Measurements from ENCODE around the gene CISTR.

Gene CISTR

DNA sequence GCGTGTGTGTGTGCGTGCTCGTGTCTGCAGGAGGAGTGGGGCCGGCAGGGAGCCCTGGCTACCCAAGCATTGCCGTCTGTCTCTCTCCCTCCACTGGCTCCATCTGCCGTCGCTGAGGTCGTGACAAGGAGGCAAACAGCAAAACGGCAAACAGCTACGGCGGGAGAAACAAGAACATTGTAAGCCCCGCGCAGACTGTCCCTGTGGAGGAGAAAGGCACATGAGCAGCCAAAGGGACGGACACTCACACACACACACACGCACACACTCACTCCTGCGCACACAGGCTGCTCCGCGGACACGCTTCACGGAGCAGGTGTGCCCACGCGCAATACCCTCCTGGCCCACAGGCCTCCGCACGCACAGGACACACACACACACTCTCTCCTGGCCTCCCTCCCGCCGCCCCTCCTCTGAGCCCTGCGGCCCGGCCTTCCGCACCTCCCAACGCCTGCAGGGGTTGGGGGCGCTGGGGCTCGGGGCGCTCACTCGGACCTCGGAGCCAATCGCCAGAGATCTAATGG, 905 bp downstream of the CISTR start:
- H2AFZ ChIP-seq (ENCODE audit: low read length): no peak overlapping the region
- no peaks in the 10 kb centered on the region for H3K79me2 ChIP-seq (ENCODE audit: insufficient read depth, low read length)
- H3K27ac ChIP-seq (ENCODE audit: low read depth, low read length, poor library complexity, severe bottlenecking): peak overlapping the region; percentile 94
- H3K4me2 ChIP-seq (ENCODE audit: low read length): peak overlapping the region; percentile 76
- no peak for TF ChIP-seq EZH2 (IDR thresholded peaks at IDR 0.05; ENCODE audit: borderline replicate concordance, low read length)
- TF ChIP-seq, protein P1, sequence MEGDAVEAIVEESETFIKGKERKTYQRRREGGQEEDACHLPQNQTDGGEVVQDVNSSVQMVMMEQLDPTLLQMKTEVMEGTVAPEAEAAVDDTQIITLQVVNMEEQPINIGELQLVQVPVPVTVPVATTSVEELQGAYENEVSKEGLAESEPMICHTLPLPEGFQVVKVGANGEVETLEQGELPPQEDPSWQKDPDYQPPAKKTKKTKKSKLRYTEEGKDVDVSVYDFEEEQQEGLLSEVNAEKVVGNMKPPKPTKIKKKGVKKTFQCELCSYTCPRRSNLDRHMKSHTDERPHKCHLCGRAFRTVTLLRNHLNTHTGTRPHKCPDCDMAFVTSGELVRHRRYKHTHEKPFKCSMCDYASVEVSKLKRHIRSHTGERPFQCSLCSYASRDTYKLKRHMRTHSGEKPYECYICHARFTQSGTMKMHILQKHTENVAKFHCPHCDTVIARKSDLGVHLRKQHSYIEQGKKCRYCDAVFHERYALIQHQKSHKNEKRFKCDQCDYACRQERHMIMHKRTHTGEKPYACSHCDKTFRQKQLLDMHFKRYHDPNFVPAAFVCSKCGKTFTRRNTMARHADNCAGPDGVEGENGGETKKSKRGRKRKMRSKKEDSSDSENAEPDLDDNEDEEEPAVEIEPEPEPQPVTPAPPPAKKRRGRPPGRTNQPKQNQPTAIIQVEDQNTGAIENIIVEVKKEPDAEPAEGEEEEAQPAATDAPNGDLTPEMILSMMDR (IDR thresholded peaks at IDR 0.05; ENCODE audit: low read length): no peak
- peak overlapping the region; percentile 66 for H3K4me3 ChIP-seq (ENCODE audit: low read depth, low read length, poor library complexity, severe bottlenecking)
- H4K20me1 ChIP-seq (ENCODE audit: insufficient read depth, low read length): no peaks in the 10 kb centered on the region
- 0 out of 2 replicates have a peak, but pooled peaks cover 9% of the 10 kb centered on the region for H3F3A ChIP-seq (ENCODE audit: insufficient read depth, low read length)
- H3K9me2 ChIP-seq (ENCODE audit: low read depth, low read length): no peaks in the 10 kb centered on the region
- H3K27me3 ChIP-seq (ENCODE audit: insufficient read depth, low read length): no peaks in the 10 kb centered on the region
- H3K4me1 ChIP-seq (ENCODE audit: insufficient read depth, low read length, severe bottlenecking): peaks cover 61% of the 10 kb centered on the region
- no peaks in the 10 kb centered on the region for H3K9me3 ChIP-seq (ENCODE audit: low read length)
- H3K9ac ChIP-seq (ENCODE audit: low read length): peak overlapping the region; percentile 75
- no peaks in the 10 kb centered on the region for H3K36me3 ChIP-seq (ENCODE audit: insufficient read depth, low read length)

DNA sequence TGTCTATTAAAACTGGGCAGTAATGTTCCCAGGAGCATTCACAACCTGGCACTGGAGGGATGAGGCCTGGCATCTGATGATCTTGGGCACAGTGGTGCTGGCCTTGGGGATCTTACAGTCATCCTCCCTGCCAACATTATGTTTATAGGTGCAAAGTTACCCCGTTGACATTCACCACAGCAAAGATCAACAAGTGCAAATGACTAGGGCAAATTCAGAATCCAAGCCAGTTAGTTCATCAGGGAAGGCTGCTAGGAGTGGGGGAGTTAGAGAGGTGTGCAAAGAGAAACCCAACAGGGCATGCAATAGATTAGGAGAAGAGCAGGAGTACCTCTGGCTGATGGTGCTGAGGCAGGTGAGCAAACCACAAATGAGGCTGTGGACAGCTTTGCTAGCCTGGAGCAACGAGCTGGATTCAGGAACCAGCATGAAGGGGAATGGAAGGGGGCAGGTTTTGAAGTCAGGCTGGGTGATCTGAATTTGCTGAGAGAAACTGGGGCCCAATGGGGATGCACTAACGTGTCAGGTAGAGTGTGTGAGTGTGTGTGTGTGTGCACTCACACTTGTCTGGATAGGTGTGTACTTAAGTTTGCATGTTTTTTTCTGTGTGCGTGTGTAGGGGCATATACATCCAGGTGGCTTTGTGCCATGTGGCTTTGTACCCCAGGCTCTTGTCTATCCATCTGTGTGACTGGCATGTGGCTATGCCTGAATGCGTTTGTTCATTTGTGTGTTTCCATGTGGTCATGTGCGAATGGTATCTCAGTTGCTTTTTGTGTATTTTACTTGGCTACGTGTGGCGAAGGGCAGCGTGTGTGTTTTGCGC, 1.6 kb downstream of the CISTR start:
- Histone ChIP-seq H3K36me3 (ENCODE audit: insufficient read depth, low read length) (no peaks in the 10 kb centered on the region), H4K20me1 (ENCODE audit: insufficient read depth, low read length) (no peaks in the 10 kb centered on the region), H3K4me1 (ENCODE audit: insufficient read depth, low read length, severe bottlenecking) (peaks cover 54% of the 10 kb centered on the region), H3K27me3 (ENCODE audit: insufficient read depth, low read length) (no peaks in the 10 kb centered on the region), H3K9me3 (ENCODE audit: low read length) (no peaks in the 10 kb centered on the region), H2AFZ (ENCODE audit: low read length) (no peak overlapping the region), H3F3A (ENCODE audit: insufficient read depth, low read length) (0 out of 2 replicates have a peak, but pooled peaks cover 9% of the 10 kb centered on the region), H3K9ac (ENCODE audit: low read length) (peak overlapping the region; percentile 75; the same call in 1 of the 2 replicates), H3K4me2 (ENCODE audit: low read length) (peak overlapping the region; percentile 76), H3K79me2 (ENCODE audit: insufficient read depth, low read length) (no peaks in the 10 kb centered on the region), H3K27ac (ENCODE audit: low read depth, low read length, poor library complexity, severe bottlenecking) (peak overlapping the region; percentile 94), H3K4me3 (ENCODE audit: low read depth, low read length, poor library complexity, severe bottlenecking) (peak overlapping the region; percentile 66), H3K9me2 (ENCODE audit: low read depth, low read length) (no peaks in the 10 kb centered on the region)
- TF ChIP-seq EZH2 (IDR thresholded peaks at IDR 0.05; ENCODE audit: borderline replicate concordance, low read length): no peak
- TF ChIP-seq, protein P1 (IDR thresholded peaks at IDR 0.05; ENCODE audit: low read length): no peak

DNA sequence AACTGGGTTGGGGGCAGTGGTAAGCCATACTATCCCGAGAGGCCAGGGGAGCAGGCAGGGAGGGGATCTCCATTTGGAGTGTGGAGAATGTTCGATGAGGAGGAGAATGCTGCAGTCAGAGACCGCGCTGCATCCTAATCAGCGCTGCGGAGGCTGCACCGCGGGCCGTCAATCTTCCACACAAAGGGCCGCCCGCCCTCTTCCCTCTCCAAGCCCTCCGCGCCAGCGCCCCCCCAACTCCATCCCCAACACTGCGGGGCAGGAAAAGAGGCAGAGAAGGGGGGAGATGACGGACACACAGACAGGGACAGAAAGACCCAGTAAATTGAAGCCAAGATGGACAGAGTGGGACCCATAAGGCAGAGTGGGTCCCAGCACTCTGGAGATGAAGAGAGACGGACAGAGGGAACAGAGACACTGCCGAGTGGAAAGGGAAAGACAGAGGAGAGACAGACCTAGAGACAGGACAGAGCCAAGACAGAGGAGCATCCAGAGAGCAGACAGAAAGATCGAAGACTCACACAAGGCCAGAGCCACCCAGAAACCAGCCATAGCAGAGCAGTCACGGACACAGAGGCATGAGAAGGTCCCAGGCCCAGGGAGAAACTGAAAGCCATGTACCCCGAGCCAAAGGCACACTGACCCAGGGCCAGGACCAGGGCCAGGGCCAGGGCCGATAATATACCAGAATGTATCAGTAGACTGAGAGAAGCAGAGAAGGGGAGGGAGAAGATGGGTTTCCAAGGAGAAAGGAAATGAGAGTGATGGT, 3.5 kb downstream of the CISTR start:
- H3K36me3 ChIP-seq (ENCODE audit: insufficient read depth, low read length): no peaks in the 10 kb centered on the region
- H3K27ac ChIP-seq (ENCODE audit: low read depth, low read length, poor library complexity, severe bottlenecking): no peak overlapping the region
- H3K79me2 ChIP-seq (ENCODE audit: insufficient read depth, low read length): no peaks in the 10 kb centered on the region
- no peaks in the 10 kb centered on the region for H3K9me2 ChIP-seq (ENCODE audit: low read depth, low read length)
- TF ChIP-seq, protein P1 (IDR thresholded peaks at IDR 0.05; ENCODE audit: low read length): no peak
- no peak for TF ChIP-seq EZH2 (IDR thresholded peaks at IDR 0.05; ENCODE audit: borderline replicate concordance, low read length)
- no peaks in the 10 kb centered on the region for H4K20me1 ChIP-seq (ENCODE audit: insufficient read depth, low read length)
- no peak overlapping the region for H2AFZ ChIP-seq (ENCODE audit: low read length)
- no peak overlapping the region for H3K9ac ChIP-seq (ENCODE audit: low read length)
- H3K4me1 ChIP-seq (ENCODE audit: insufficient read depth, low read length, severe bottlenecking): peaks cover 34% of the 10 kb centered on the region
- H3K9me3 ChIP-seq (ENCODE audit: low read length): no peaks in the 10 kb centered on the region
- no peaks in the 10 kb centered on the region for H3K27me3 ChIP-seq (ENCODE audit: insufficient read depth, low read length)
- no peak overlapping the region for H3K4me2 ChIP-seq (ENCODE audit: low read length)
- no peak overlapping the region for H3K4me3 ChIP-seq (ENCODE audit: low read depth, low read length, poor library complexity, severe bottlenecking)
- 0 out of 2 replicates have a peak, but pooled peaks cover 2% of the 10 kb centered on the region for H3F3A ChIP-seq (ENCODE audit: insufficient read depth, low read length)
